HepG2 (cell line): Measurements from ENCODE around the gene PRM2. TPM values are rescaled to one million over a fixed set of nuclear protein-coding genes. Genes with fewer than 3 reads are reported as not detected.
A peak's percentile ranks its signal among the peaks of the same experiment; 100 is the strongest.

Source experiments
- CCDC6 ChIP-seq: sonication (generic); formaldehyde crosslinking; IDR thresholded peaks from 2 replicates; pipeline ENCODE4 v1.8.1; 2022; ENCODE audit warnings: mild to moderate bottlenecking, missing genetic modification reagents, moderate library complexity
- CREB3 ChIP-seq: sonication (generic); formaldehyde crosslinking; IDR thresholded peaks from 2 replicates; pipeline ENCODE4 v1.5.0; 2020; ENCODE audit warnings: missing genetic modification reagents
- DPF2 ChIP-seq: sonication (generic); formaldehyde crosslinking; IDR thresholded peaks from 2 replicates; pipeline ENCODE4 v1.4.0; 2020; ENCODE audit warnings: mild to moderate bottlenecking, low read depth, missing genetic modification reagents, borderline replicate concordance
- KAT2B ChIP-seq: fragments of 150-350 bp; IDR thresholded peaks from 2 replicates; pipeline ENCODE4 v1.6.1; 2014; ENCODE audit warnings: low read depth, low read length, borderline replicate concordance
- MATR3 ChIP-seq: sonication (generic); formaldehyde crosslinking; IDR thresholded peaks from 2 replicates; pipeline ENCODE4 v1.4.0; 2020; ENCODE audit warnings: missing genetic modification reagents
- MED8 ChIP-seq: sonication (generic); formaldehyde crosslinking; IDR thresholded peaks from 2 replicates; pipeline ENCODE4 v1.8.1; 2023; ENCODE audit warnings: mild to moderate bottlenecking, missing genetic modification reagents; ENCODE audit not compliant: insufficient replicate concordance
- MIER3 ChIP-seq: IDR thresholded peaks from 2 replicates; pipeline ENCODE4 v1.6.1; 2016; ENCODE audit warnings: missing compliant biosample characterization, borderline replicate concordance
- SOX13 ChIP-seq, 3 experiments: fragments of 450-650 bp in 1 of 3; sonication (generic) in 1 of 3; formaldehyde crosslinking in 1 of 3; IDR thresholded peaks in 2 of 3; conservative IDR thresholded peaks in 1 of 3; 2 replicates each; pipeline versions ENCODE4 v1.5.0 to v1.6.1; 2016 to 2020; ENCODE audit warnings: antibody characterized with exemption in 1 of 3, mild to moderate bottlenecking in 1 of 3, missing compliant biosample characterization in 1 of 3, missing genetic modification reagents in 1 of 3, moderate library complexity in 1 of 3
- ZC3H13 ChIP-seq: sonication (generic); formaldehyde crosslinking; IDR thresholded peaks from 2 replicates; pipeline ENCODE4 v1.8.1; 2023; ENCODE audit warnings: mild to moderate bottlenecking, missing genetic modification reagents, moderate library complexity
- ZFP90 ChIP-seq: sonication (generic); formaldehyde crosslinking; IDR thresholded peaks from 2 replicates; pipeline ENCODE4 v1.8.0; 2022; ENCODE audit warnings: missing genetic modification reagents, mild to moderate bottlenecking, inconsistent platforms, borderline replicate concordance
- ZGPAT ChIP-seq: IDR thresholded peaks from 2 replicates; pipeline ENCODE4 v1.6.1; 2016; ENCODE audit warnings: mild to moderate bottlenecking
- ZNF430 ChIP-seq: sonication (generic); formaldehyde crosslinking; IDR thresholded peaks from 2 replicates; pipeline ENCODE4 v1.9.0; 2021; ENCODE audit warnings: mild to moderate bottlenecking, missing genetic modification reagents
- ZNF546 ChIP-seq: sonication (generic); formaldehyde crosslinking; conservative IDR thresholded peaks from 2 replicates; pipeline ENCODE4 v1.8.1; 2023; ENCODE audit warnings: mild to moderate bottlenecking, missing genetic modification reagents
- polyA plus RNA-seq, 8 experiments: library from polyadenylated mRNA; depleted of rRNA in 3 of 8; stranded (reverse) in 7 of 8; unstranded in 1 of 8; fragments of >200 nt; fragmentation: Illumina TruSeq in 4 of 8; extraction: Trizol in 4 of 8; gene quantifications; 2 replicates each; pipeline versions ENCODE4 v1.2.1 to v1.2.3, GENCODE V29; 2011 to 2016; ENCODE audit warnings: low read depth in 4 of 8, missing spikeins in 1 of 8, mixed read lengths in 1 of 8; ENCODE audit not compliant: insufficient read depth in 1 of 8
- total RNA-seq, 5 experiments: library from RNA; depleted of rRNA; stranded (reverse); fragments of >200 nt; fragmentation: Illumina TruSeq; extraction: Trizol; gene quantifications; 2 replicates each; pipeline ENCODE4 v1.2.3, GENCODE V29; 2016; ENCODE audit warnings: low read depth in 1 of 5
- TF ChIP-seq, protein P1 (sequence below): sonication (generic); formaldehyde crosslinking; IDR thresholded peaks from 2 replicates; pipeline ENCODE4 v1.5.0; 2020; ENCODE audit warnings: mild to moderate bottlenecking, missing genetic modification reagents
- TF ChIP-seq, protein P2 (sequence below): sonication (generic); formaldehyde crosslinking; IDR thresholded peaks from 2 replicates; pipeline ENCODE4 v1.4.0; 2020; ENCODE audit warnings: missing genetic modification reagents
- TF ChIP-seq, protein P3 (sequence below): IDR thresholded peaks from 2 replicates; pipeline ENCODE4 v1.6.1; 2016; ENCODE audit warnings: missing biosample characterization, missing genetic modification reagents, low read depth
- TF ChIP-seq, protein P4 (sequence below): sonication (generic); formaldehyde crosslinking; IDR thresholded peaks from 2 replicates; pipeline ENCODE4 v1.4.0; 2020; ENCODE audit warnings: missing genetic modification reagents

Gene PRM2
- total and polyA plus RNA-seq, 2 of the 13 experiments (the other 11 are each of a cell fraction or from before 2014, with no cell fraction given): 0.54 TPM; not detected in 1

- TF ChIP-seq MIER3 (CRISPR knock-in tag) (peak; percentile 80; the same call in 1 of the 2 replicates), ZGPAT (CRISPR knock-in tag) (peak; percentile 74), MATR3 (CRISPR knock-in tag) (no peak), SOX13 (IDR thresholded peaks at IDR 0.05) (0 out of 2 replicates have a peak, but pooled peaks have one; percentile 39), SOX13 (CRISPR knock-in tag; conservative IDR thresholded peaks at IDR 0.05 in 1 of 2, IDR thresholded peaks at IDR 0.05 in 1 of 2) (peak in 1 of 2 experiments; percentile 44; a peak in 2 of 4 replicates), ZNF546 (CRISPR knock-in tag) (no peak; the same call in 1 of the 2 replicates), ZNF430 (peak; percentile 64; the same call in 1 of the 2 replicates), ZC3H13 (CRISPR knock-in tag) (peak; percentile 34; the same call in 1 of the 2 replicates), DPF2 (CRISPR knock-in tag) (peak; percentile 49; the same call in 1 of the 2 replicates), KAT2B (no peak), CREB3 (CRISPR knock-in tag) (no peak), CCDC6 (CRISPR knock-in tag) (peak; percentile 90; the same call in 1 of the 2 replicates), MED8 (CRISPR knock-in tag) (no peak), ZFP90 (CRISPR knock-in tag) (peak; percentile 42; the same call in 1 of the 2 replicates)
- TF ChIP-seq, protein P1, sequence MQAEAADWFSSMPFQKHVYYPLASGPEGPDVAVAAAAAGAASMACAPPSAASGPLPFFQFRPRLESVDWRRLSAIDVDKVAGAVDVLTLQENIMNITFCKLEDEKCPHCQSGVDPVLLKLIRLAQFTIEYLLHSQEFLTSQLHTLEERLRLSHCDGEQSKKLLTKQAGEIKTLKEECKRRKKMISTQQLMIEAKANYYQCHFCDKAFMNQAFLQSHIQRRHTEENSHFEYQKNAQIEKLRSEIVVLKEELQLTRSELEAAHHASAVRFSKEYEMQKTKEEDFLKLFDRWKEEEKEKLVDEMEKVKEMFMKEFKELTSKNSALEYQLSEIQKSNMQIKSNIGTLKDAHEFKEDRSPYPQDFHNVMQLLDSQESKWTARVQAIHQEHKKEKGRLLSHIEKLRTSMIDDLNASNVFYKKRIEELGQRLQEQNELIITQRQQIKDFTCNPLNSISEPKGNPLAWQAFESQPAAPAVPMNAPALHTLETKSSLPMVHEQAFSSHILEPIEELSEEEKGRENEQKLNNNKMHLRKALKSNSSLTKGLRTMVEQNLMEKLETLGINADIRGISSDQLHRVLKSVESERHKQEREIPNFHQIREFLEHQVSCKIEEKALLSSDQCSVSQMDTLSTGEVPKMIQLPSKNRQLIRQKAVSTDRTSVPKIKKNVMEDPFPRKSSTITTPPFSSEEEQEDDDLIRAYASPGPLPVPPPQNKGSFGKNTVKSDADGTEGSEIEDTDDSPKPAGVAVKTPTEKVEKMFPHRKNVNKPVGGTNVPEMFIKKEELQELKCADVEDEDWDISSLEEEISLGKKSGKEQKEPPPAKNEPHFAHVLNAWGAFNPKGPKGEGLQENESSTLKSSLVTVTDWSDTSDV (CRISPR knock-in tag): peak; percentile 97
- TF ChIP-seq, protein P2, sequence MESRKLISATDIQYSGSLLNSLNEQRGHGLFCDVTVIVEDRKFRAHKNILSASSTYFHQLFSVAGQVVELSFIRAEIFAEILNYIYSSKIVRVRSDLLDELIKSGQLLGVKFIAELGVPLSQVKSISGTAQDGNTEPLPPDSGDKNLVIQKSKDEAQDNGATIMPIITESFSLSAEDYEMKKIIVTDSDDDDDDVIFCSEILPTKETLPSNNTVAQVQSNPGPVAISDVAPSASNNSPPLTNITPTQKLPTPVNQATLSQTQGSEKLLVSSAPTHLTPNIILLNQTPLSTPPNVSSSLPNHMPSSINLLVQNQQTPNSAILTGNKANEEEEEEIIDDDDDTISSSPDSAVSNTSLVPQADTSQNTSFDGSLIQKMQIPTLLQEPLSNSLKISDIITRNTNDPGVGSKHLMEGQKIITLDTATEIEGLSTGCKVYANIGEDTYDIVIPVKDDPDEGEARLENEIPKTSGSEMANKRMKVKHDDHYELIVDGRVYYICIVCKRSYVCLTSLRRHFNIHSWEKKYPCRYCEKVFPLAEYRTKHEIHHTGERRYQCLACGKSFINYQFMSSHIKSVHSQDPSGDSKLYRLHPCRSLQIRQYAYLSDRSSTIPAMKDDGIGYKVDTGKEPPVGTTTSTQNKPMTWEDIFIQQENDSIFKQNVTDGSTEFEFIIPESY (CRISPR knock-in tag): no peak; the same call in 1 of the 2 replicates
- TF ChIP-seq, protein P3, sequence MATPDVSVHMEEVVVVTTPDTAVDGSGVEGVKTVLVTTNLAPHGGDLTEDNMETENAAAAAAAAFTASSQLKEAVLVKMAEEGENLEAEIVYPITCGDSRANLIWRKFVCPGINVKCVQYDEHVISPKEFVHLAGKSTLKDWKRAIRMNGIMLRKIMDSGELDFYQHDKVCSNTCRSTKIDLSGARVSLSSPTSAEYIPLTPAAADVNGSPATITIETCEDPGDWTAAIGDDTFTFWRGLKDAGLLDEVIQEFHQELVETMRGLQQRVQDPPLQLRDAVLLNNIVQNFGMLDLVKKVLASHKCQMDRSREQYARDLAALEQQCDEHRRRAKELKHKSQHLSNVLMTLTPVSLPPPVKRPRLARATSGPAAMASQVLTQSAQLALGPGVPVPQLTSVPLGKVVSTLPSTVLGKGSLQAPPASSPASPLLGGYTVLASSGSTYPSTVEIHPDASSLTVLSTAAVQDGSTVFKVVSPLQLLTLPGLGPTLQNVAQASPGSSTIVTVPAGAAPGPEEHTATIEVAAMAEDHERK (CRISPR knock-in tag): no peak
- TF ChIP-seq, protein P4, sequence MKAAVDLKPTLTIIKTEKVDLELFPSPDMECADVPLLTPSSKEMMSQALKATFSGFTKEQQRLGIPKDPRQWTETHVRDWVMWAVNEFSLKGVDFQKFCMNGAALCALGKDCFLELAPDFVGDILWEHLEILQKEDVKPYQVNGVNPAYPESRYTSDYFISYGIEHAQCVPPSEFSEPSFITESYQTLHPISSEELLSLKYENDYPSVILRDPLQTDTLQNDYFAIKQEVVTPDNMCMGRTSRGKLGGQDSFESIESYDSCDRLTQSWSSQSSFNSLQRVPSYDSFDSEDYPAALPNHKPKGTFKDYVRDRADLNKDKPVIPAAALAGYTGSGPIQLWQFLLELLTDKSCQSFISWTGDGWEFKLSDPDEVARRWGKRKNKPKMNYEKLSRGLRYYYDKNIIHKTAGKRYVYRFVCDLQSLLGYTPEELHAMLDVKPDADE (CRISPR knock-in tag): no peak
Observed at GRCh38 chr16:11308493-11309283, 32.4 kb upstream of the PRM2 start (continued).
